Thyroid gland (tissue), 4 donors: ENCODE data around the gene OR51B2. TPM values are rescaled to one million over a fixed set of nuclear protein-coding genes. Genes with fewer than 3 reads are reported as not detected.
"Not testable (repeated sequence)": the region's sequence is repeated elsewhere in the genome, so short reads cannot be mapped to it uniquely, and the experiment has no call there.

Experiments used
- DNase-seq, 2 donors: peaks; one replicate each; pipeline ENCODE4 v3.0.0-alpha.2; 2019
- H3K27ac ChIP-seq, 3 donors: fragments of 200-600 bp; sonication (generic); 1 replicate in 2 of 3; 2 replicates in 1 of 3; pipeline ENCODE4 v1.5.1; 2016 to 2019; ENCODE audit warnings: mild to moderate bottlenecking in 1 of 3, moderate library complexity in 1 of 3
- H3K27me3 ChIP-seq: fragments of 200-600 bp; sonication (generic); one replicate; pipeline ENCODE4 v1.5.1; 2019
- H3K36me3 ChIP-seq, 2 donors: fragments of 200-600 bp; sonication (generic); one replicate each; pipeline ENCODE4 v1.5.1; 2016 to 2019
- H3K4me1 ChIP-seq, 2 donors: fragments of 200-600 bp; sonication (generic); one replicate each; pipeline ENCODE4 v1.5.1; 2017 to 2019
- H3K4me3 ChIP-seq, 3 donors: fragments of 200-600 bp; sonication (generic); replicated peaks in 1 of 3; 1 replicate in 2 of 3; 2 replicates in 1 of 3; pipeline ENCODE4 v1.5.1; 2016; ENCODE audit warnings: mild to moderate bottlenecking in 1 of 3
- H3K9me3 ChIP-seq: fragments of 200-600 bp; sonication (generic); one replicate; pipeline ENCODE4 v1.5.1; 2017
- CTCF ChIP-seq, 6 experiments: fragments of 200-600 bp in 3 of 6; fragments of 450-650 bp in 3 of 6; sonication (generic) in 3 of 6; IDR thresholded peaks; one replicate each; pipeline ENCODE4 v1.5.1; 2016 to 2019; ENCODE audit warnings: antibody characterized with exemption in 6 of 6, mild to moderate bottlenecking in 2 of 6, inconsistent platforms in 1 of 6, moderate library complexity in 1 of 6
- POLR2A ChIP-seq, 2 donors: fragments of 450-650 bp; IDR thresholded peaks; one replicate each; pipeline ENCODE4 v1.6.1; 2017; ENCODE audit warnings: antibody characterized with exemption in 2 of 2, mild to moderate bottlenecking in 2 of 2, moderate library complexity in 1 of 2
- WGBS, 2 donors: methylation state at CpG; one replicate each; pipeline ENCODE4 v1.1.5; 2017; 5-methylcytosine and 5-hydroxymethylcytosine counted together
- intact Hi-C: fragments of 100-400 bp; cut with DNase I; formaldehyde crosslinking; loops from one replicate; pipeline ENCODE4 v1.15.1; 2023
- total RNA-seq, 4 donors: library from RNA; depleted of rRNA; stranded (reverse); fragments of >200 nt; gene quantifications; one replicate each; pipeline ENCODE4 v1.2.3, GENCODE V29; 2016

Gene OR51B2
- total RNA-seq, 4 donors from 2014 or later, result not detected

GRCh38 chr11:5300251-5300650 is 23.8 kb downstream of the OR51B2 start:
- no peak overlapping the region for H3K27ac ChIP-seq
- H3K4me1 ChIP-seq, result no peaks in the 10 kb centered on the region
- no peak overlapping the region for H3K4me3 ChIP-seq
- 73 to 74% methylated on average over 3 of the region's 3 CpGs for WGBS, 2 donors
- no peak for DNase-seq
- TF ChIP-seq CTCF (IDR thresholded peaks at IDR 0.05) (no peak), POLR2A (IDR thresholded peaks at IDR 0.05) (no peak)
- intact Hi-C loops, result no loop called here
- H3K36me3 ChIP-seq, result no peaks in the 10 kb centered on the region
- no peaks in the 10 kb centered on the region for H3K9me3 ChIP-seq
- H3K27me3 ChIP-seq, result no peaks in the 10 kb centered on the region

DNA sequence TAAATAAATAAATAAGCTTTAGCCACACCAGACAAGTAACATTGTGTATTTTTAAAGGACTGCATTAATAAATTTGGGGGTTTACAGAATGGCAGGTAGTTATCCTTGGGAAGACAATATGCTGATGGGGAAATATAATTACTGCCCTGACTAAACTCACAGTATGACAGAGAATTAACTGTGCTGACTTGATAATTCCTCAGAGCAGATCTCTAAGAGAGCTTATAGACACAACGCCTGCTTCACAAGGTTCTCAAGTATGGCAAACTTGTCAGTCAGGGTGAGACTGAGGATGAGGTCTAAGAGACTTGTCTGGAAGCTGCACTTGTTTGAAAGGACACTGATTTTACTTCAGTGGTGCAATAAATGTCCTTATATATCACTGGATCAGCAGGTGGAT is 25.6 kb downstream of the OR51B2 start:
- no peaks in the 10 kb centered on the region for H3K36me3 ChIP-seq
- no peak for DNase-seq
- no peak overlapping the region for H3K27ac ChIP-seq
- H3K27me3 ChIP-seq, result no peaks in the 10 kb centered on the region
- no peak for TF ChIP-seq CTCF (IDR thresholded peaks at IDR 0.05)
- WGBS, 2 donors, result 32 to 36% methylated on average over 1 of the region's 1 CpG
- H3K9me3 ChIP-seq, result no peaks in the 10 kb centered on the region
- H3K4me1 ChIP-seq, result no peaks in the 10 kb centered on the region
- intact Hi-C loops, result no loop called here
- no peak overlapping the region for H3K4me3 ChIP-seq

DNA sequence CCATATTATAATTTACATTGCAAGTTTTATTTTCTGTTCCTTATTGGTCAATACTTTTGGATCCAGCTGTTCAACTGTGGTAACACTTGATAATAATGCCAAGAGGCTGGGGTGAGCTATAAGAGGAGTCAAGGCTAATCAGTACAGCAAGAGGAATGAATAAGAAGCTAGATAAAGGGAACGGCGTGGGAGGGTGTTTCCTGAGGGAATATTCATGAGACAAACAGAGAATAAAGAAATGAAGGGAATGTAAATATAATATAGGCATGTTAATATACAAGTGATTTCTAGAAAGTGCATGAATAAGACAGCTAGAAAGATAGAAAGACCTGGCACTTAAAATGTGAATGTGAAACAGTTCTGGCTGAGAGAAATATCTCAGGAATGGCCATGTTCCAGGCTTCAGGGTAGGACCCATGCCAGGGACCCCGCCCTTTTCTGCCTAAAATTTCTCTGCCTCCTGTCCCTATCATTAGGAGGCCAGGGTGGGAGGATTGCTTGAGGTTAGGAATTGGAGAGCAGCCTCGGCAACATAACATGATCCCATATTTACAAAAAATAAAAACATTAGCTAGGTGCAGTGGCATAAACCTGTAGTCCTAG is 26.3 kb downstream of the OR51B2 start:
- Histone ChIP-seq H3K4me1 (no peaks in the 10 kb centered on the region), H3K27me3 (no peaks in the 10 kb centered on the region), H3K36me3 (no peaks in the 10 kb centered on the region), H3K4me3 (no peak overlapping the region), H3K9me3 (no peaks in the 10 kb centered on the region), H3K27ac (no peak overlapping the region)
- WGBS, 2 donors, result 69 to 75% methylated on average over 4 of the region's 4 CpGs
- intact Hi-C loops, result no loop called here
- TF ChIP-seq CTCF (IDR thresholded peaks at IDR 0.05) (no peak), POLR2A (IDR thresholded peaks at IDR 0.05) (no peak)
- no peak for DNase-seq

DNA sequence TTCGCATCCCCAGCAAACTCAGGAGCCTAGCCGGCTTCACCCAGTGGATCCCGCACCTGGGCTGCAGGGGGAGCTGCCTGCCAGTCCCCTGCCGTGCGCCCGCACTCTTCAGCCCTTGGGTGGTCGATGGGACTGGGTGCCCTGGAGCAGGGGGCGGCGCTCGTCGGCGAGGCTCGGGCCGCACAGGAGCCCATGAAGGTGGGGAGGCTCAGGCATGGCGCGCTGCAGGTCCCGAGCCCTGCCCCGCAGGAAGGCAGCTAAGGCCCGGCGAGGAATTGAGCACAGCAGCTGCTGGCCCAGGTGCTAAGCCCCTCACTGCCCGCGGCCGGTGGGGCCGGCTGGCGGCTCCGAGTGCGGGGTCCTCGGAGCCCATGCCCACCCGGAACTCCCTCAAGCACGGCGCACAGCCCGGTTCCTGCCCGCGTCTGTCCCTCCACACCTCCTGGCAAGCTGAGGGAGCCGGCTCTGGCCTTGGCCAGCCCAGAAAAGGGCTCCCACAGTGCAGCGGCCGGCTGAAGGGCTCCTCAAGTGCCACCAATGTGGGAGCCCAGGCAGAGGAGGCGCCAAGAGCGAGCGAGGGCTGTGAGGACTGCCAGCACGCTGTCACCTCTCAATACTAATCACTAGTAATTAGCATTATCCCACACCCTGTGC is 29.6 kb downstream of the OR51B2 start:
- H3K27me3 ChIP-seq, intact Hi-C loops, H3K9me3 ChIP-seq, DNase-seq, H3K27ac ChIP-seq, H3K4me3 ChIP-seq, H3K36me3 ChIP-seq, H3K4me1 ChIP-seq: not testable (repeated sequence)
- 93% methylated on average over 14 to 24 of the region's 41 CpGs for WGBS, 2 donors

GRCh38 chr11:5293028-5293427 is 31.1 kb downstream of the OR51B2 start:
- H3K27me3 ChIP-seq, result no peaks in the 10 kb centered on the region
- intact Hi-C loops, result no loop called here
- no peaks in the 10 kb centered on the region for H3K9me3 ChIP-seq
- 92 to 93% methylated on average over 8 of the region's 8 CpGs for WGBS, 2 donors
- TF ChIP-seq CTCF (IDR thresholded peaks at IDR 0.05) (no peak), POLR2A (IDR thresholded peaks at IDR 0.05) (no peak)
- no peaks in the 10 kb centered on the region for H3K4me1 ChIP-seq
- DNase-seq, result no peak
- no peak overlapping the region for H3K27ac ChIP-seq
- H3K4me3 ChIP-seq, result no peak overlapping the region
- no peaks in the 10 kb centered on the region for H3K36me3 ChIP-seq
